H1 (cell line): ENCODE measurements around the gene IL1RAP. TPM values are rescaled to one million over a fixed set of nuclear protein-coding genes. Genes with fewer than 3 reads are reported as not detected.

Experiments
- CTCF ChIA-PET: fragments of 300-600 bp; sonication (Branson Sonifier 250); formaldehyde crosslinking; loops from one replicate; lab custom pipeline; 2021; ENCODE audit not compliant: partially characterized antibody; lab: Charles Lee
- POLR2A ChIA-PET: fragments of 300-600 bp; sonication (Branson Sonifier 250); formaldehyde crosslinking; loops from one replicate; lab custom pipeline; 2021; ENCODE audit warnings: inconsistent platforms; ENCODE audit not compliant: partially characterized antibody; lab: Charles Lee
- DNase-seq, 2 experiments: peaks; one replicate each; pipeline versions ENCODE4 v3.0.0 to v3.0.0-alpha.2; 2010 to 2022; ENCODE audit warnings: low spot score in 2 of 2, low read depth in 1 of 2, mixed read lengths in 1 of 2
- FAIRE-seq: peaks from 2 replicates; lab custom pipeline; 2011; peaks lifted over from hg19 to GRCh38; lab: Jason Lieb, UNC
- H2AFZ ChIP-seq: 2 replicates; pipeline ENCODE4 v1.8.1; 2012; ENCODE audit warnings: low read length, inconsistent platforms
- H2AK5ac ChIP-seq: 2 replicates; pipeline ENCODE4 v1.6.1; 2013; ENCODE audit warnings: low read depth, low read length
- H2BK120ac ChIP-seq: replicated peaks from 2 replicates; pipeline ENCODE3; 2013; ENCODE audit warnings: low read depth, low read length, inconsistent platforms
- H2BK12ac ChIP-seq: 2 replicates; pipeline ENCODE4 v1.6.1; 2013; ENCODE audit warnings: low read depth, low read length
- H2BK15ac ChIP-seq: 2 replicates; pipeline ENCODE4 v1.6.1; 2013; ENCODE audit warnings: low read length
- H2BK20ac ChIP-seq: 2 replicates; pipeline ENCODE4 v1.6.1; 2013; ENCODE audit warnings: low read length
- H2BK5ac ChIP-seq: 2 replicates; pipeline ENCODE4 v1.6.1; 2013; ENCODE audit warnings: low read depth, low read length
- H3K14ac ChIP-seq: 2 replicates; pipeline ENCODE4 v1.6.1; 2013; ENCODE audit warnings: inconsistent platforms; ENCODE audit not compliant: insufficient read length
- H3K18ac ChIP-seq: 2 replicates; pipeline ENCODE4 v1.6.1; 2013; ENCODE audit warnings: low read length; ENCODE audit errors: extremely low read depth
- H3K23ac ChIP-seq: 2 replicates; pipeline ENCODE4 v1.6.1; 2013; ENCODE audit warnings: inconsistent platforms; ENCODE audit not compliant: insufficient read length
- H3K23me2 ChIP-seq: 2 replicates; pipeline ENCODE4 v1.6.1; 2013; ENCODE audit warnings: low read depth, low read length
- H3K27ac ChIP-seq: 2 replicates; pipeline ENCODE4 v1.6.1; 2011; ENCODE audit warnings: low read depth, low read length, inconsistent platforms
- H3K27me3 ChIP-seq, 4 experiments: replicated peaks in 1 of 4; 1 replicate in 1 of 4; 2 replicates in 3 of 4; pipeline versions ENCODE4 v1.6.1 to v1.8.1; 2011 to 2013; ENCODE audit warnings: low read length in 3 of 4, mild to moderate bottlenecking in 3 of 4, inconsistent platforms in 2 of 4, mixed read lengths in 2 of 4, moderate library complexity in 1 of 4; ENCODE audit not compliant: control insufficient read depth in 3 of 4, insufficient read depth in 3 of 4; ENCODE audit errors: extremely low read depth in 1 of 4
- H3K36me3 ChIP-seq, 4 experiments: 2 replicates each; pipeline versions ENCODE4 v1.6.1 to v1.8.1; 2011 to 2013; ENCODE audit warnings: mild to moderate bottlenecking in 4 of 4, low read length in 3 of 4, moderate library complexity in 2 of 4, control low read depth in 1 of 4, inconsistent platforms in 1 of 4; ENCODE audit not compliant: insufficient read depth in 4 of 4, control insufficient read depth in 2 of 4
- H3K4ac ChIP-seq: replicated peaks from 2 replicates; pipeline ENCODE3; 2013; ENCODE audit warnings: low read length, low read depth, mixed read lengths, inconsistent platforms; ENCODE audit not compliant: insufficient read length
- H3K4me1 ChIP-seq, 4 experiments: replicated peaks in 1 of 4; 1 replicate in 1 of 4; 2 replicates in 3 of 4; pipeline versions ENCODE4 v1.6.1 to v1.8.1; 2011 to 2013; ENCODE audit warnings: low read length in 3 of 4, inconsistent platforms in 2 of 4, mixed read lengths in 1 of 4; ENCODE audit not compliant: insufficient read depth in 4 of 4, control insufficient read depth in 3 of 4
- H3K4me2 ChIP-seq, 2 experiments: 2 replicates each; pipeline versions ENCODE4 v1.6.1 to v1.8.1; 2011 to 2013; ENCODE audit warnings: low read depth in 2 of 2, low read length in 2 of 2, control low read depth in 1 of 2, inconsistent platforms in 1 of 2, mild to moderate bottlenecking in 1 of 2; ENCODE audit not compliant: insufficient read depth in 1 of 2
- H3K4me3 ChIP-seq, 4 experiments: fragments of 200-600, 300-600 bp in 1 of 4; sonication (generic), shearing (Covaris generic), sonication (Bioruptor Twin) in 1 of 4; 2 replicates each; pipeline versions ENCODE4 v1.5.1 to v1.8.1; 2011 to 2016; ENCODE audit warnings: low read length in 4 of 4, low read depth in 3 of 4, control low read depth in 2 of 4, inconsistent platforms in 2 of 4, mild to moderate bottlenecking in 2 of 4, mixed read lengths in 1 of 4, moderate library complexity in 1 of 4; ENCODE audit not compliant: insufficient read depth in 2 of 4; ENCODE audit errors: extremely low read depth in 1 of 4
- H3K56ac ChIP-seq: replicated peaks from 2 replicates; pipeline ENCODE3; 2013; ENCODE audit warnings: low read depth, mild to moderate bottlenecking, mixed read lengths, low read length, inconsistent platforms; ENCODE audit not compliant: insufficient read length
- H3K79me1 ChIP-seq: 2 replicates; pipeline ENCODE4 v1.6.1; 2013; ENCODE audit warnings: low read depth, low read length, control low read depth
- H3K79me2 ChIP-seq, 2 experiments: 2 replicates each; pipeline versions ENCODE4 v1.6.1 to v1.8.1; 2012 to 2013; ENCODE audit warnings: low read length in 2 of 2, mild to moderate bottlenecking in 2 of 2, inconsistent platforms in 1 of 2; ENCODE audit not compliant: insufficient read depth in 2 of 2, control insufficient read depth in 1 of 2
- H3K9ac ChIP-seq, 4 experiments: replicated peaks in 1 of 4; 1 replicate in 1 of 4; 2 replicates in 3 of 4; pipeline versions ENCODE4 v1.6.1 to v1.8.1; 2011 to 2013; ENCODE audit warnings: low read depth in 3 of 4, low read length in 3 of 4, control low read depth in 2 of 4, mild to moderate bottlenecking in 2 of 4, moderate library complexity in 2 of 4, inconsistent platforms in 1 of 4; ENCODE audit errors: extremely low read depth in 1 of 4
- H3K9me3 ChIP-seq, 2 experiments: 2 replicates each; pipeline versions ENCODE4 v1.6.1 to v1.8.1; 2012 to 2013; ENCODE audit warnings: mild to moderate bottlenecking in 2 of 2, moderate library complexity in 2 of 2, control low read depth in 1 of 2, inconsistent platforms in 1 of 2, low read depth in 1 of 2, low read length in 1 of 2, mixed read lengths in 1 of 2; ENCODE audit not compliant: insufficient read depth in 2 of 2
- H4K20me1 ChIP-seq, 2 experiments: replicated peaks in 1 of 2; 2 replicates each; pipeline versions ENCODE3 to v1.8.1; 2011 to 2013; ENCODE audit warnings: inconsistent platforms in 2 of 2, low read length in 2 of 2, mild to moderate bottlenecking in 1 of 2; ENCODE audit not compliant: insufficient read depth in 2 of 2, control insufficient read depth in 1 of 2
- H4K5ac ChIP-seq: 2 replicates; pipeline ENCODE4 v1.6.1; 2013; ENCODE audit warnings: low read length, low read depth, mixed read lengths, inconsistent platforms; ENCODE audit not compliant: insufficient read length
- H4K8ac ChIP-seq: 2 replicates; pipeline ENCODE4 v1.8.0; 2013; ENCODE audit warnings: mild to moderate bottlenecking, moderate library complexity, low read length, inconsistent platforms; ENCODE audit not compliant: insufficient read depth; ENCODE audit errors: extremely low read depth
- H4K91ac ChIP-seq: replicated peaks from 2 replicates; pipeline ENCODE3; 2013; ENCODE audit warnings: low read length, mixed read lengths, inconsistent platforms; ENCODE audit not compliant: insufficient read length
- ASH2L ChIP-seq: fragments of 200-600, 300-600 bp; sonication (generic); IDR thresholded peaks from one replicate; pipeline ENCODE4 v1.7.1; 2017; ENCODE audit warnings: low read length
- BCL11A ChIP-seq, 2 experiments: IDR thresholded peaks; one replicate each; pipeline ENCODE4 v1.6.1; 2011; ENCODE audit warnings: low read depth in 2 of 2, low read length in 2 of 2, mild to moderate bottlenecking in 2 of 2
- CBX5 ChIP-seq: fragments of 300-800, 300-1000 bp; sonication (generic); IDR thresholded peaks from 2 replicates; pipeline ENCODE4 v1.7.1; 2016; ENCODE audit warnings: antibody characterized with exemption, low read length, low read depth
- EGR1 ChIP-seq: IDR thresholded peaks from 2 replicates; pipeline ENCODE4 v1.6.1; 2011; ENCODE audit warnings: low read depth, low read length, borderline replicate concordance
- HDAC2 ChIP-seq, 2 experiments: fragments of 300-600 bp in 1 of 2; sonication (generic) in 1 of 2; IDR thresholded peaks; 2 replicates each; pipeline ENCODE4 v1.6.1; 2011 to 2012; ENCODE audit warnings: low read depth in 2 of 2, low read length in 2 of 2, mild to moderate bottlenecking in 2 of 2, moderate library complexity in 2 of 2, borderline replicate concordance in 1 of 2, inconsistent platforms in 1 of 2
- KDM1A ChIP-seq: fragments of 200-600, 300-600 bp; sonication (generic); IDR thresholded peaks from 2 replicates; pipeline ENCODE4 v1.7.1; 2016; ENCODE audit warnings: mild to moderate bottlenecking, low read length, borderline replicate concordance
- MAFK ChIP-seq: IDR thresholded peaks from 2 replicates; pipeline ENCODE4 v1.6.1; 2012; ENCODE audit warnings: low read depth, mild to moderate bottlenecking, improper control_type of control experiment, low read length
- POLR2A ChIP-seq, 2 experiments: IDR thresholded peaks; 1 replicate in 1 of 2; 2 replicates in 1 of 2; pipeline ENCODE4 v1.6.1; 2011; ENCODE audit warnings: low read depth in 2 of 2, low read length in 2 of 2, mild to moderate bottlenecking in 2 of 2; ENCODE audit errors: control extremely low read depth in 1 of 2
- POLR2AphosphoS5 ChIP-seq: IDR thresholded peaks from 2 replicates; pipeline ENCODE4 v1.6.1; 2011; ENCODE audit warnings: low read depth, low read length
- SIRT6 ChIP-seq: IDR thresholded peaks from one replicate; pipeline ENCODE4 v1.7.1; 2012; ENCODE audit warnings: low read length, inconsistent platforms
- SP2 ChIP-seq: IDR thresholded peaks from 2 replicates; pipeline ENCODE4 v1.6.1; 2012; ENCODE audit warnings: mild to moderate bottlenecking, low read length, inconsistent platforms
- SUZ12 ChIP-seq: fragments of 200-600 bp; sonication (generic); IDR thresholded peaks from 2 replicates; pipeline ENCODE4 v1.6.1; 2012; ENCODE audit warnings: mild to moderate bottlenecking, inconsistent platforms, low read length, moderate library complexity, mixed read lengths
- WGBS, 2 experiments: shearing (Covaris generic) in 1 of 2; methylation state at CpG; one replicate each; pipeline versions ENCODE4 v1.1.6 to v1.1.7; 2013 to 2015; ENCODE audit warnings: low lambda C conversion rate in 2 of 2, mixed read lengths in 2 of 2, inconsistent platforms in 1 of 2, low coverage in 1 of 2, missing lambda C conversion rate in 1 of 2; ENCODE audit not compliant: insufficient replicate concordance in 2 of 2, insufficient coverage in 1 of 2, insufficient read length in 1 of 2; ENCODE audit errors: extremely low coverage in 1 of 2, missing lambda C conversion rate in 1 of 2; 5-methylcytosine and 5-hydroxymethylcytosine counted together
- polyA plus RNA-seq, 7 experiments: library from polyadenylated mRNA; depleted of rRNA in 3 of 7; stranded (reverse) in 5 of 7; unstranded in 2 of 7; fragments of >200 nt in 5 of 7; fragments of 200-250 nt in 2 of 7; gene quantifications; 1 replicate in 5 of 7; 2 replicates in 1 of 7; 4 replicates in 1 of 7; pipeline versions ENCODE4 v1.2.1 to v1.2.3, GENCODE V29; 2011 to 2013; ENCODE audit warnings: missing spikeins in 2 of 7, mixed read lengths in 2 of 7
- total RNA-seq: library from RNA; stranded (reverse); fragmentation: NEBNext Ultra II Directional; extraction: Animal tissue kit (Norgen Biotek cat#: 25700); gene quantifications from 2 replicates; pipeline ENCODE4 v1.2.1, GENCODE V29; 2021
- TF ChIP-seq, protein P1 (sequence below): IDR thresholded peaks from 2 replicates; pipeline ENCODE4 v1.6.1; 2011; ENCODE audit warnings: low read length, improper control_type of control experiment

The IL1RAP gene
- total and polyA plus RNA-seq, 2 of the 8 experiments (the other 6 are each of a cell fraction or from before 2014, with no cell fraction given): 2.4 to 3.9 TPM

DNA sequence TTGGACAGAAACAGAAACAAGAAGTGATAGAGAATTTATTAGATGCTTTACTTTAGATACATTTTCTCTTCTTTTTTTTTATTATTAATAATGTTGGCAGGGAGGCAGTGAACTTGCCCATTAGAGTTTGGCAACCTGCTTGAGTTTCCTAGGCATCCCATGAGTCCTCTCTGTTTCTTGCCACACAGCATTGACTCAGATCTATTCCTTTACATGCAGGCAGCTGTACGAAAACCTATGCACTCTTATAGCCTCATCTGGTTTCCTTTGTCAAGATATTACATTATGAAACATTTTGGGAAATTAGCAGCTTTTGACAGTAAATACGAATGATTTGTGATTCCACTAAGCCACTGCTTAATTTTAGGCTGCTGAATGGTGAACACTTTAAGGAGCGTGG, 23.3 kb downstream of the IL1RAP start:
- H3K79me2 ChIP-seq: no peaks in the 10 kb centered on the region
- H3K79me1 ChIP-seq: no peaks in the 10 kb centered on the region
- no peak overlapping the region for H2BK5ac ChIP-seq
- no peak overlapping the region for H3K9ac ChIP-seq
- peaks cover 6 to 25% (median 18%) of the 10 kb centered on the region in 4 experiments for H3K27me3 ChIP-seq
- no peak overlapping the region for H4K91ac ChIP-seq
- H3K14ac ChIP-seq: no peak overlapping the region
- no peak overlapping the region for H3K4me3 ChIP-seq
- POLR2A ChIA-PET: no interaction called here
- H3K27ac ChIP-seq: no peak overlapping the region
- no peak overlapping the region for H3K56ac ChIP-seq
- H3K23ac ChIP-seq: no peak overlapping the region
- no peak overlapping the region for H2AFZ ChIP-seq
- H4K8ac ChIP-seq: no peak overlapping the region
- CTCF ChIA-PET: interaction anchor here (2.0 kb wide), 1 partner anchor 10 kb away, joined by 5 read pairs; no protein-coding TSS in a partner anchor
- no peak for FAIRE-seq
- H3K4me1 ChIP-seq: peaks cover 0 to 5% (median 2%) of the 10 kb centered on the region in 4 experiments; a peak in 2 of 7 replicates
- H3K18ac ChIP-seq: no peak overlapping the region
- H4K5ac ChIP-seq: no peak overlapping the region
- H3K4me2 ChIP-seq: no peak overlapping the region
- TF ChIP-seq MAFK: no peak
- TF ChIP-seq POLR2A (IDR thresholded peaks at IDR 0.05; ENCODE audit: control extremely low read depth in 1 of 2, low read depth in 2 of 2, low read length in 2 of 2): no peak
- no peak for TF ChIP-seq BCL11A (IDR thresholded peaks at IDR 0.05; ENCODE audit: low read depth in 2 of 2, low read length in 2 of 2)
- TF ChIP-seq, protein P1, sequence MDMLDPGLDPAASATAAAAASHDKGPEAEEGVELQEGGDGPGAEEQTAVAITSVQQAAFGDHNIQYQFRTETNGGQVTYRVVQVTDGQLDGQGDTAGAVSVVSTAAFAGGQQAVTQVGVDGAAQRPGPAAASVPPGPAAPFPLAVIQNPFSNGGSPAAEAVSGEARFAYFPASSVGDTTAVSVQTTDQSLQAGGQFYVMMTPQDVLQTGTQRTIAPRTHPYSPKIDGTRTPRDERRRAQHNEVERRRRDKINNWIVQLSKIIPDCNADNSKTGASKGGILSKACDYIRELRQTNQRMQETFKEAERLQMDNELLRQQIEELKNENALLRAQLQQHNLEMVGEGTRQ: no peak
- TF ChIP-seq SUZ12: no peak
- TF ChIP-seq EGR1: no peak
- TF ChIP-seq KDM1A: no peak
- no peak for TF ChIP-seq SP2
- TF ChIP-seq POLR2AphosphoS5: no peak
- TF ChIP-seq CBX5: no peak
- no peak for TF ChIP-seq HDAC2 (IDR thresholded peaks at IDR 0.05; ENCODE audit: borderline replicate concordance in 1 of 2, low read depth in 2 of 2, low read length in 2 of 2)
- no peak for TF ChIP-seq SIRT6
- TF ChIP-seq ASH2L: no peak
- H3K4ac ChIP-seq: no peak overlapping the region
- H2BK20ac ChIP-seq: no peak overlapping the region
- H2BK120ac ChIP-seq: no peak overlapping the region
- H2BK12ac ChIP-seq: no peak overlapping the region
- no peaks in the 10 kb centered on the region for H3K36me3 ChIP-seq
- 91% methylated on average over 3 of the region's 3 CpGs; no CpG with 5 or more reads in 1 of the 2 experiments for WGBS, 2 experiments
- no peak overlapping the region for H2BK15ac ChIP-seq
- no peak for DNase-seq
- no peaks in the 10 kb centered on the region for H3K23me2 ChIP-seq
- H3K9me3 ChIP-seq: no peaks in the 10 kb centered on the region
- no peaks in the 10 kb centered on the region for H4K20me1 ChIP-seq
- no peak overlapping the region for H2AK5ac ChIP-seq
